ENCODE data around the gene SYT6. TPM values are rescaled to one million over a fixed set of nuclear protein-coding genes. Genes with fewer than 3 reads are reported as not detected.

SYT6 gene
- total and polyA plus RNA-seq, 11 donors = 0.08 to 0.77 (median 0.15) TPM; not detected in 7

GRCh38 chr1:114048232-114048631 lies 105.4 kb downstream of the SYT6 start:
- Histone ChIP-seq H3K27me3 (no peaks in the 10 kb centered on the region), H3K9me3 (peaks cover 0 to 6% (median 0%) of the 10 kb centered on the region in 12 donors), H3K27ac (no peak overlapping the region), H3K36me3 (no peaks in the 10 kb centered on the region), H3K4me3 (no peak overlapping the region), H3K4me1 (no peaks in the 10 kb centered on the region)
- DNase-seq = no peak
- 77 to 94% (median 85%) methylated on average over 1 of the region's 1 CpG for WGBS, 4 donors
- ATAC-seq = no peak
- intact Hi-C loops (cut with DNase I) = no loop called here
- TF ChIP-seq CTCF (IDR thresholded peaks at IDR 0.05) = no peak
- no peak for TF ChIP-seq POLR2A (IDR thresholded peaks at IDR 0.05)

- no peaks in the 10 kb centered on the region for H3K27me3 ChIP-seq
- TF ChIP-seq POLR2A (IDR thresholded peaks at IDR 0.05) = no peak
- no peak for TF ChIP-seq CTCF (IDR thresholded peaks at IDR 0.05)
- 61 to 67% (median 64%) methylated on average over 5 of the region's 5 CpGs for WGBS, 4 donors
- H3K9me3 ChIP-seq = peaks cover 0 to 6% (median 0%) of the 10 kb centered on the region in 12 donors
- intact Hi-C loops (cut with DNase I) = no loop called here
- no peaks in the 10 kb centered on the region for H3K36me3 ChIP-seq
- DNase-seq = no peak
- no peak overlapping the region for H3K27ac ChIP-seq
- H3K4me1 ChIP-seq = peaks cover 0 to 6% (median 0%) of the 10 kb centered on the region in 12 donors
- H3K4me3 ChIP-seq = no peak overlapping the region
- ATAC-seq = no peak
Observed at GRCh38 chr1:114043548-114043947, 110.1 kb downstream of the SYT6 start.

DNA sequence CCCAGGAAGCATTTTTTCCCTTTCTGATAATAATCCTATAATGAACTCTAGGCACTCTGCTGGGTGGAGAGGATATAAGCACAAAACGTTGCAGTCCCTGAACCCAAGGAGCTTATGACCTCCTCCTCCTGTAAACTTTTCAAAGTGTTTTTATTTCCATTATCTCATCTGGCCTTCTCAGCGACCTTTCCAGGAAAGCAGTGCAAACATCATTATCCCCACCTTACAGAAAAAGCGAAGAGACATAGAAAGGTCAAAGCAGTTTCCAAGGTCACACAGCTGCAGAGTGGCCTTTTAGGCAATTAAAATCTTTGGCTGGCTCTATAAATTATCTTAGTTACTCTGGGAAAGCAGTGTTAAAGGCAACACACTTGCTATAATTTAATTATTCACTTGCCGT lies 110.6 kb downstream of the SYT6 start:
- Histone ChIP-seq H3K4me1 (peaks cover 0 to 6% (median 0%) of the 10 kb centered on the region in 12 donors), H3K9me3 (peaks cover 0 to 6% (median 0%) of the 10 kb centered on the region in 12 donors), H3K27me3 (no peaks in the 10 kb centered on the region), H3K4me3 (no peak overlapping the region), H3K36me3 (no peaks in the 10 kb centered on the region), H3K27ac (no peak overlapping the region)
- WGBS, 4 donors = 37 to 50% (median 42%) methylated on average over 4 of the region's 4 CpGs
- intact Hi-C loops (cut with DNase I) = no loop called here
- ATAC-seq (peak in 1 of 4 donors; percentile 49), DNase-seq (no peak)
- TF ChIP-seq POLR2A (IDR thresholded peaks at IDR 0.05) (no peak), CTCF (IDR thresholded peaks at IDR 0.05) (no peak)

- no peaks in the 10 kb centered on the region for H3K9me3 ChIP-seq
- no peaks in the 10 kb centered on the region for H3K36me3 ChIP-seq
- WGBS, 4 donors = 61 to 65% (median 63%) methylated on average over 4 of the region's 4 CpGs
- intact Hi-C loops (cut with DNase I) = no loop called here
- ATAC-seq (peak in 1 of 4 donors; percentile 22), DNase-seq (no peak)
- TF ChIP-seq POLR2A (IDR thresholded peaks at IDR 0.05) = no peak
- no peak for TF ChIP-seq CTCF (IDR thresholded peaks at IDR 0.05)
- H3K27me3 ChIP-seq = no peaks in the 10 kb centered on the region
- peaks cover 0 to 6% (median 0%) of the 10 kb centered on the region in 12 donors for H3K4me1 ChIP-seq
- no peak overlapping the region for H3K4me3 ChIP-seq
- no peak overlapping the region for H3K27ac ChIP-seq
Observed at GRCh38 chr1:114040273-114041015, 113.2 kb downstream of the SYT6 start.

Other genes with a start within 250 kb of the SYT6 start
- 10 to 100 TPM in 6 of 9 donors, 1 to 10 TPM in 3; 7.3 to 17.2 (median 10.8) TPM for gene AP4B1, start 249.1 kb downstream of the SYT6 start, total RNA-seq
- gene AP4B1, start 249.1 kb downstream of the SYT6 start, polyA plus RNA-seq = 1 to 10 TPM; 7.5 to 9.4 TPM
- 1 to 10 TPM; 1.2 to 6.0 (median 2.2) TPM for gene DCLRE1B, start 248.5 kb downstream of the SYT6 start, total RNA-seq
- gene DCLRE1B, start 248.5 kb downstream of the SYT6 start, polyA plus RNA-seq = 1 to 10 TPM in 1 of 2 donors, under 1 TPM in 1; 0.38 to 2.8 TPM
- 100 to 1,000 TPM in 1 of 9 donors, 10 to 100 TPM in 8; 41.8 to 102 (median 62.7) TPM for gene HIPK1, start 224.5 kb downstream of the SYT6 start, total RNA-seq
- 10 to 100 TPM in 1 of 2 donors, 1 to 10 TPM in 1; 7.0 to 24.9 TPM for gene HIPK1, start 224.5 kb downstream of the SYT6 start, polyA plus RNA-seq
- 10 to 100 TPM in 7 of 9 donors, 1 to 10 TPM in 2; 5.3 to 27.2 (median 13.5) TPM for gene OLFML3, start 174.4 kb downstream of the SYT6 start, total RNA-seq
- 1 to 10 TPM; 5.1 to 7.8 TPM for gene OLFML3, start 174.4 kb downstream of the SYT6 start, polyA plus RNA-seq